MM.1S (cell line): ENCODE results near the gene PRKAR2B.

Experiments
- DNase-seq: peaks from one replicate; pipeline ENCODE4 v3.0.0-alpha.2; 2015
- H2AFZ ChIP-seq: fragments of 300-600 bp; sonication (generic); 2 replicates; pipeline ENCODE4 v1.6.0; 2016; ENCODE audit warnings: antibody characterized with exemption, low read length
- H3F3A ChIP-seq: fragments of 300-600 bp; sonication (generic); 2 replicates; pipeline ENCODE4 v1.6.1; 2016; ENCODE audit warnings: mild to moderate bottlenecking, antibody characterized with exemption, low read length, moderate library complexity, mixed read lengths; ENCODE audit not compliant: insufficient read depth
- H3K27ac ChIP-seq: fragments of 300-600 bp; sonication (generic); 2 replicates; pipeline ENCODE4 v1.5.1; 2016; ENCODE audit warnings: mild to moderate bottlenecking, low read length
- H3K27me3 ChIP-seq: fragments of 300-600 bp; sonication (generic); replicated peaks from 2 replicates; pipeline ENCODE4 v1.6.0; 2016; ENCODE audit warnings: low read length; ENCODE audit not compliant: insufficient read depth
- H3K36me3 ChIP-seq: fragments of 300-600 bp; sonication (generic); replicated peaks from 2 replicates; pipeline ENCODE4 v1.6.1; 2016; ENCODE audit warnings: mild to moderate bottlenecking, low read length, mixed read lengths; ENCODE audit not compliant: insufficient read depth
- H3K4me1 ChIP-seq: fragments of 300-600 bp; sonication (generic); 2 replicates; pipeline ENCODE4 v1.6.1; 2016; ENCODE audit warnings: low read length, mixed read lengths
- H3K4me2 ChIP-seq: fragments of 300-600 bp; sonication (generic); 2 replicates; pipeline ENCODE4 v1.6.0; 2016; ENCODE audit warnings: low read depth, low read length
- H3K4me3 ChIP-seq: fragments of 300-600 bp; sonication (generic); 2 replicates; pipeline ENCODE4 v1.5.1; 2016; ENCODE audit warnings: low read length, mixed read lengths
- H3K79me2 ChIP-seq: fragments of 300-600 bp; sonication (generic); 2 replicates; pipeline ENCODE4 v1.6.1; 2016; ENCODE audit warnings: mixed run types, low read length, mixed read lengths
- H3K9ac ChIP-seq: fragments of 300-600 bp; sonication (generic); 2 replicates; pipeline ENCODE4 v1.6.1; 2016; ENCODE audit warnings: low read length, mixed read lengths
- H3K9me2 ChIP-seq: fragments of 300-600 bp; sonication (generic); replicated peaks from 2 replicates; pipeline ENCODE4 v1.6.1; 2016; ENCODE audit warnings: mild to moderate bottlenecking, low read length, mixed read lengths; ENCODE audit not compliant: insufficient read depth
- H3K9me3 ChIP-seq: fragments of 300-600 bp; sonication (generic); replicated peaks from 2 replicates; pipeline ENCODE4 v1.6.1; 2016; ENCODE audit warnings: mild to moderate bottlenecking, low read length, mixed read lengths; ENCODE audit not compliant: insufficient read depth
- H4K20me1 ChIP-seq: fragments of 300-600 bp; sonication (generic); 2 replicates; pipeline ENCODE4 v1.6.1; 2016; ENCODE audit warnings: mild to moderate bottlenecking, low read length, moderate library complexity, mixed read lengths; ENCODE audit not compliant: insufficient read depth
- CTCF ChIP-seq: fragments of 300-600 bp; sonication (generic); IDR thresholded peaks from 2 replicates; pipeline ENCODE4 v1.5.1; 2016; ENCODE audit warnings: antibody characterized with exemption, low read length, mixed read lengths
- EZH2 ChIP-seq: fragments of 300-600 bp; sonication (generic); optimal IDR thresholded peaks from 2 replicates; pipeline ENCODE3; 2017; ENCODE audit warnings: low read depth, mild to moderate bottlenecking, antibody characterized with exemption, low read length, mixed read lengths
- EZH2phosphoT487 ChIP-seq: fragments of 300-600 bp; sonication (generic); IDR thresholded peaks from 2 replicates; pipeline ENCODE4 v1.6.1; 2018; ENCODE audit warnings: antibody characterized with exemption, low read length

The PRKAR2B gene

GRCh38 chr7:107025449-107026103 is 18.9 kb upstream of the PRKAR2B start:
- H3K36me3 ChIP-seq = no peaks in the 10 kb centered on the region
- no peak for DNase-seq
- no peak overlapping the region for H3K27ac ChIP-seq
- H3K9ac ChIP-seq = no peak overlapping the region
- no peaks in the 10 kb centered on the region for H3K27me3 ChIP-seq
- H4K20me1 ChIP-seq = no peaks in the 10 kb centered on the region
- peak overlapping the region; percentile 6 for H2AFZ ChIP-seq
- no peaks in the 10 kb centered on the region for H3K9me3 ChIP-seq
- no peaks in the 10 kb centered on the region for H3K9me2 ChIP-seq
- peak overlapping the region; percentile 33; the same call in 1 of the 2 replicates for H3K4me2 ChIP-seq
- TF ChIP-seq EZH2phosphoT487 (no peak), EZH2 (no peak), CTCF (no peak)
- no peaks in the 10 kb centered on the region for H3K79me2 ChIP-seq
- no peak overlapping the region for H3K4me3 ChIP-seq
- H3K4me1 ChIP-seq = peaks cover 11% of the 10 kb centered on the region
- no peaks in the 10 kb centered on the region for H3F3A ChIP-seq

GRCh38 chr7:107026166-107026565 is 18.3 kb upstream of the PRKAR2B start:
- Histone ChIP-seq H3K36me3 (no peaks in the 10 kb centered on the region), H3F3A (no peaks in the 10 kb centered on the region), H3K27me3 (no peaks in the 10 kb centered on the region), H3K4me1 (peaks cover 11% of the 10 kb centered on the region), H4K20me1 (no peaks in the 10 kb centered on the region), H3K4me2 (peak overlapping the region; percentile 33), H3K79me2 (no peaks in the 10 kb centered on the region), H3K9me2 (no peaks in the 10 kb centered on the region), H3K9ac (no peak overlapping the region), H3K9me3 (no peaks in the 10 kb centered on the region), H3K4me3 (peak overlapping the region; percentile 2; the same call in 1 of the 2 replicates), H3K27ac (no peak overlapping the region), H2AFZ (peak overlapping the region; percentile 6)
- TF ChIP-seq EZH2phosphoT487 (no peak), CTCF (no peak), EZH2 (no peak)
- DNase-seq = peak; percentile 27

GRCh38 chr7:107027208-107027607 is 17.3 kb upstream of the PRKAR2B start:
- Histone ChIP-seq H3K4me3 (no peak overlapping the region), H3K9me3 (no peaks in the 10 kb centered on the region), H3K36me3 (no peaks in the 10 kb centered on the region), H3F3A (no peaks in the 10 kb centered on the region), H3K27ac (no peak overlapping the region), H4K20me1 (no peaks in the 10 kb centered on the region), H3K4me1 (peaks cover 11% of the 10 kb centered on the region), H3K9me2 (no peaks in the 10 kb centered on the region), H3K4me2 (no peak overlapping the region), H3K27me3 (no peaks in the 10 kb centered on the region), H3K9ac (no peak overlapping the region), H3K79me2 (no peaks in the 10 kb centered on the region), H2AFZ (no peak overlapping the region)
- TF ChIP-seq EZH2phosphoT487 (no peak), CTCF (no peak), EZH2 (no peak)
- DNase-seq = no peak
